ENCODE measurements around the gene F7. TPM values are rescaled to one million over a fixed set of nuclear protein-coding genes. Genes with fewer than 3 reads are reported as not detected.

Gene F7
- total and polyA plus RNA-seq, 9 of the 15 experiments (the other 6 are each of a cell fraction or from before 2014, with no cell fraction given): not detected

DNA sequence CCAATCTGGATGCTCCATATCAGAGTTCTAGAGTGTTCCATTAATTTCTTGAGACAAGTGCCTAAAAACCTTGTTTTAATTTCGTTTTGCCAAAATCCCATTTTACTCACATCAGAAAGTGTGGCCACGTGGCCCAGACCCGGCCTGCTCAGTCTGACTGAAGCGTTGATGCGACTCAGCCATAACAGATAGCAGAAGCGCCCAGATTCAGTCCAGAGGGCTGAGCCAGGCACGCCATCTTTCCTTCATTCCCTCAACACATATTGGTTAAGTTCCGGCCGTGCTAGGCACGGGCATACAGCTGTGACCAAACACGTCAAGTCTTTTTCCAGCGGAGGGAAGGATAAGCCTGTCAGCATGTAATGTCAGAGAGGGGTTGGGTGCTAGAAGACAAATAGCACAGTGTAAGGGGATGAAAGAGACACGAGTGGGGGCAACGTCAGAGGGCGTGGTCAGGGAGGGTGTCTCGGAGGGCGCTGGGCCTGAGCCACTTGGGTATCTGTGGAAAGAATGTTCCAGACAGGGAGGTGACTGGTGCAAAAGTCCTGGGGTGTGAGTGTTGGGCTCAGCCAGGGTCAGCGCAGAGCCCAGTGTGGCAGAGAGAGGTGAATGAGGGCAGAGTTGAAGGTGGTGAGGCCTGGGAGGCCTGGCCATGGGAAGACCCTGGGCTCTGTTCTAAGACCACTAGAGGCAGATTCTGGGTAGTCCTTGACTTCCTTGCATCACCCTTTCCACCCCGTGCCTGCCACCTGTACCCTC is 20.1 kb downstream of the F7 start:
- H2AFZ ChIP-seq (ENCODE audit: low read depth, low read length): no peak overlapping the region
- peaks cover 0 to 49% of the 10 kb centered on the region in 2 experiments; a peak in 3 of 5 replicates for H3K27me3 ChIP-seq (ENCODE audit: control insufficient read depth in 2 of 2, insufficient read depth in 2 of 2, low read length in 2 of 2)
- TF ChIP-seq SAP30 (IDR thresholded peaks at IDR 0.05; ENCODE audit: borderline replicate concordance, insufficient read depth, low read depth, low read length, poor library complexity, severe bottlenecking) (no peak), SETDB1 (IDR thresholded peaks at IDR 0.05; ENCODE audit: low read length) (no peak), SIN3A (IDR thresholded peaks at IDR 0.05; ENCODE audit: borderline replicate concordance in 2 of 2, control insufficient read depth in 1 of 2, low read depth in 2 of 2, low read length in 2 of 2) (no peak), ZNF175 (CRISPR knock-in tag; IDR thresholded peaks at IDR 0.05; ENCODE audit: low read depth) (no peak), PHF21A (IDR thresholded peaks at IDR 0.05; ENCODE audit: borderline replicate concordance, low read depth) (no peak), ZNF143 (CRISPR knock-in tag; IDR thresholded peaks at IDR 0.05) (no peak), MECOM (CRISPR knock-in tag; IDR thresholded peaks at IDR 0.05) (no peak), CHD1 (IDR thresholded peaks at IDR 0.05; ENCODE audit: low read length) (no peak)
- in situ Hi-C loops (cut with MboI): no loop called here
- no peaks in the 10 kb centered on the region for H3K9me1 ChIP-seq (ENCODE audit: control insufficient read depth, insufficient read depth, low read length)
- H3K9ac ChIP-seq (ENCODE audit: insufficient read depth in 1 of 2, low read depth in 2 of 2, low read length in 2 of 2): no peak overlapping the region
- H3K4me1 ChIP-seq (replicated peaks in 1 of 2; ENCODE audit: control insufficient read depth in 2 of 2, insufficient read depth in 2 of 2, low read length in 2 of 2): peaks cover 0 to 23% of the 10 kb centered on the region in 2 experiments; a peak in 2 of 5 replicates
- ChIA-PET CTCF (ENCODE audit: low intra/inter-chr PET ratio) (no interaction called here), POLR2A (no interaction called here)
- BruUV-seq (replicated peaks): no TSS peak
- no peak overlapping the region for H3K27ac ChIP-seq (ENCODE audit: extremely low read depth, low read depth, low read length)
- H3K4me3 ChIP-seq: no peak overlapping the region
- no peak overlapping the region for H3K4me2 ChIP-seq (ENCODE audit: insufficient read depth, low read length)
- no peaks in the 10 kb centered on the region for H3K36me3 ChIP-seq (ENCODE audit: control insufficient read depth, insufficient read depth, low read length)
- H3K79me2 ChIP-seq (ENCODE audit: control insufficient read depth, insufficient read depth, low read length): no peaks in the 10 kb centered on the region
- 11% methylated on average over 16 of the region's 19 CpGs for WGBS (ENCODE audit: insufficient coverage, low coverage, missing lambda C conversion rate)
- H3K9me3 ChIP-seq (replicated peaks; ENCODE audit: control insufficient read depth, insufficient read depth, low read depth, low read length): no peaks in the 10 kb centered on the region
- FAIRE-seq: no peak
- DNase-seq (ENCODE audit: extremely low read depth in 1 of 4, low spot score in 3 of 4): no peak
- H4K20me1 ChIP-seq (replicated peaks; ENCODE audit: control insufficient read depth, insufficient read depth, low read length): no peaks in the 10 kb centered on the region
- ATAC-seq: no peak
- intact Hi-C loops (cut with micrococcal nuclease): no loop called here
